Activated CD8-positive, alpha-beta memory T cell treated with anti-CD3 and anti-CD28 coated beads, Interleukin-2, amount 50 U/mL, for 24 hours (primary cell): ENCODE measurements around the gene PRSS8.
A peak's percentile ranks its signal among the peaks of the same experiment; 100 is the strongest.
"Not testable (repeated sequence)": the region's sequence is repeated elsewhere in the genome, so short reads cannot be mapped to it uniquely, and the experiment has no call there.

Experiments
- DNase-seq: peaks from one replicate; pipeline ENCODE4 v3.0.0-alpha.2; 2020; ENCODE audit errors: extremely low read depth

Gene PRSS8

DNA sequence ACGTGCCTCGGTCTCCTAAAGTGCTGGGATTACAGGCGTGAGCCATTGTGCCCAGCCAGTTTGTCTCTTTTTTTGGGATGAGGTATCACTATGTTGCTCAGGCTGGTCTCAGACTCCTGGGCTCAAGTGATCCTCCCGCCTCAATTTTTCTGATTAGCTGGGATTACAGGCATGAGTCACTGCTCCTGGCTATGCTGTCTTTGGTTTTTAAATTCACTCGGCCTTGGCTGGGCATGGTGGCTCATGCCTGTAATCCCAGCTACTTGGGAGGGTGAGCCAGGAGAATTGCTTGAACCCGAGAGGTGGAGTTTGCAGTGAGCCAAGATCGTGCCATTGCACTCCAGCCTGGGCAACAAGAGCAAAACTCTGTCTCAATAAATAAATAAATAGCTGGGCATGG lies 8.9 kb upstream of the PRSS8 start:
- not testable (repeated sequence) for DNase-seq

DNA sequence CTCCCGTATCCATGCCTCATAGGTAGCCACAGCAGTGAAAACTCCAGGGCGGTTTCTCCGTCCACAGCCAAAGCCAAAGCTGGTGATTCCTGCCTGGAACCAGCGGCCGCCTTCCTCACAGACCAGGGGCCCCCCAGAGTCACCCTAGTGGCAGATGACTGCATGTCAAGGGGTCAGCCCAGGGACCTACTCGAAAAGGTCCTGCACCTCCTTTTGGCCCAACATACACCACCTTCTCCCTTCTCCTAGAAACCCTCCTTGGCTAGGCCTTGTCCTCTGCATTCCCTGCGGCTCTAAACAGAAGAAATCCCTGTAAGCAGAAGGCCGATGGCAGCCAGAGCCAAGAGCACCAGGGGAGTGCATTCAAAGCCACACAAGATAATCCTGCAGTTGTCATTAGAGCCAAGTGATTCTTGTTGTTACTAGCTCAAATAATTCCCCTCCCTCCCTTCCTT lies 8.2 kb upstream of the PRSS8 start:
- no peak for DNase-seq

DNA sequence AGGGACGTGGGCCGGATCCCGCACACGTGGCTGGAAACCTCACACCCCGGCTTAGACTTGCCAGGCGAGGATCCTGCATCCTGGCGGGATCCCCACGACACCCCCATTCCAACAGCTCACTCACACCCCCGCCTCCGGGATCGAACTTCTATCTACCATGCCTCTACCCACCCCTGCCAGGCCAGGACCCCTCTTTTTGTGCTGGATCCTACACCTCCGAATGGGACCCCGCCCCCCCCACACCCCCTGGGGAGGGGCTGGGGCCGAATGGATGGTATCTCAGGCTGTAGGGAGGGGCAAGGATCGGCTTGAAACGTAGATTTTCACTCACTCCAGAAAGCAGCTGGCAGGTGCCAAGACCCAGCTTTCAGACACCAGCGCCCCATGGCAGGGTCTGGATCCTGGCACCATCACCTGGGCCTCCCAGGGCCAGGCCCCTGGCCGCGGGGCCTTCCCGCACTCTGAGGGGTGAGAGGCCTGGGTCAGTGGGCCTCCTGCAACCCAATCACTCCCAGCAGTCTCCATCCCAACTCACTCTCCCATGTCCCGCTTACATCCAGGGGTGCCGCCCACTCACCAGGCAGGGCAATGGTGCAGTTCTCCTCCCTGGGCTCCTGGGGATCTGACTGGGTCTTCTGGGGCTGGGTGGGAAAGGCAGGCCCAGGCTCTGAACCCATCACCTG lies 7.6 kb upstream of the PRSS8 start:
- DNase-seq = no peak

DNA sequence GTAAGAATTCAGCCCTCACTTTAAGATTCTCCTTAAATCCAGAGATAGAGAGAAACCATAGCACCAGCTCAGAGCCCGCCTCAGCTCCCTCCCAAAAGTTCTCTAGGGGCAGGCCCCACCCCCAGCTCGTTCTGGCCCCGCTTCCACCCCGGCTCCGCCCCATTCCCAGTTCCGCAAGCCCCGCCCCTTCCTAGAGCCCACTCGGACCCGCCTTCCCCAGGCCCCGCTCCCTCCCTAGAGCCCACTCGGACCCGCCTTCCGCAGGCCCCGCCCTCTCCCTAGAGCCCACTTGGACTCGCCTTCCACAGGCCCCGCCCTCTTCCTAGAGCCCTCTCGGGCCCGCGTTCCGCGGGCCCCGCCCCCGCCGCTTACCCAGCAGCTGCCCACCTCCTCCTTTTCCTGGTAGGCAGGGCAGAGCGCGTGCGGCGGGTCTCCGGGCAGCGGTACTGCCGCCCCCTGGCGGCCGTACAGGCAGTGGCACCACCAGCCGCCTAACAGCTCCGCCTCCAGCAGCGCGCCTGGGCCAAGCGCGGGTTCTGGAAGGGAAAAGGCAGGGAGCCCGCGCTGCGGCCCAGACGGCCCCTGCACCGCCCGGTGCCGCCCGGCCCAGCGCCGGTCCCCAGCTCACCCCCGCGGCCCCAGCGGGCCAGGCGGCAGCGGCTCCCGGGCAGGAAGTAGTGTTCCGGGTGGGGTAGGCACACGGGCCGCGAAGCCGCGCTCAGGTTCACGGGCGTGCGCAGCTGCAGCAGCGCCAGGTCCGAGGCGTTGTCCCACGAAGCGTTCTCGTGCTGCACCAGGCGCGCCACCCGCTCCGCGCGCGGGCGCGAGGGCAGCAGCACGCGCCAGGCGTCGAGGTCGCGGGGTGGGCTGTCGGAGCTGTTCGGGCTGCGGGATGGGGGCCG lies 6.8 kb upstream of the PRSS8 start:
- peak; percentile 93 for DNase-seq

DNA sequence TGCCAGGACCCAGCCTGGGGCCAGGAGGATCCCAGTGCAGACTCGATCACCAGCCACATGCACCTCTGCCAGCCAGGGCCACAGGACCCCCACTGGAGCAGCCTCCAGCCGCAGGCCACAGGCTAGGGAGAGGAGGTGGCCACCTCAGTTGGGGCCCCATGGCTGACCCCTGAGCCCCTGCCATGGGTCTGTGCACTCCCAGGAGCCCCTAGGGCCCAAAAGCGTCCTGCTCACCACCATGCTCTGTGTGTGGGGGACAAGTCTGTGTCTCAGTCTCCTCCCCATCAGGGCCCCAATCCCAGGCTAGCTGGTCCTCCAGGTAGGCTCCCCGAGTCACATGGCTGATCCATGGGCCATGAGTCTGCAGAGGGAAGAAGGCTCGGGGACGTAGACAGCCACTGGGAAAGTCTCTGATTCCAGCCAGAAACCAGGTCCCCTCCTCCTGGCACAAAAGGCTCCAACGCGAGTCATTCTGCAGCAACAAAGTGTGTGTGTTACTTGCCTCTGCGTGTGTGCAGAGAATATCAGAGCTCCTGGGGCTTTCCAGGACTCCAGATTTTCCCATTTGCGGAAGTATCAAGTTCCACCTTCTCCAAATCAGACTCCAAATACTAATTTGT lies 6.1 kb upstream of the PRSS8 start:
- no peak for DNase-seq

DNA sequence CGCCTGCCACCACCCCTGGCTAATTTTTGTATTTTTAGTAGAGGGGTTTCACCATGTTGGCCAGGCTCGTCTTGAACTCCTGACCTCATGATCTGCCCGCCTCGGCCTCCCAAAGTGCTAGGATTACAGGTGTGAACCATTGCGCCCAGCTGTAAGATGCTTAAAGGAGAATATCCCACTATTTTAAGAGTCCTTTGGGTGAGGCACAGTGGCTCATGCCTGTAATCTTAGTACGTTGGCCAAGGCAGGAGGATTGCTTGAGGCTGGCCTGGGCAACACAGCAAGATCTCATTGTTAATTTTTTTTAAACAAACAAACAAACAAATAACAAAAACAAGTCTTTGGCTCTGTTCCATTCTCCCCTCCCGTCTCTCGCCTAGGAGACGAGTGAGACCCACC lies 5.5 kb upstream of the PRSS8 start:
- DNase-seq = not testable (repeated sequence)

DNA sequence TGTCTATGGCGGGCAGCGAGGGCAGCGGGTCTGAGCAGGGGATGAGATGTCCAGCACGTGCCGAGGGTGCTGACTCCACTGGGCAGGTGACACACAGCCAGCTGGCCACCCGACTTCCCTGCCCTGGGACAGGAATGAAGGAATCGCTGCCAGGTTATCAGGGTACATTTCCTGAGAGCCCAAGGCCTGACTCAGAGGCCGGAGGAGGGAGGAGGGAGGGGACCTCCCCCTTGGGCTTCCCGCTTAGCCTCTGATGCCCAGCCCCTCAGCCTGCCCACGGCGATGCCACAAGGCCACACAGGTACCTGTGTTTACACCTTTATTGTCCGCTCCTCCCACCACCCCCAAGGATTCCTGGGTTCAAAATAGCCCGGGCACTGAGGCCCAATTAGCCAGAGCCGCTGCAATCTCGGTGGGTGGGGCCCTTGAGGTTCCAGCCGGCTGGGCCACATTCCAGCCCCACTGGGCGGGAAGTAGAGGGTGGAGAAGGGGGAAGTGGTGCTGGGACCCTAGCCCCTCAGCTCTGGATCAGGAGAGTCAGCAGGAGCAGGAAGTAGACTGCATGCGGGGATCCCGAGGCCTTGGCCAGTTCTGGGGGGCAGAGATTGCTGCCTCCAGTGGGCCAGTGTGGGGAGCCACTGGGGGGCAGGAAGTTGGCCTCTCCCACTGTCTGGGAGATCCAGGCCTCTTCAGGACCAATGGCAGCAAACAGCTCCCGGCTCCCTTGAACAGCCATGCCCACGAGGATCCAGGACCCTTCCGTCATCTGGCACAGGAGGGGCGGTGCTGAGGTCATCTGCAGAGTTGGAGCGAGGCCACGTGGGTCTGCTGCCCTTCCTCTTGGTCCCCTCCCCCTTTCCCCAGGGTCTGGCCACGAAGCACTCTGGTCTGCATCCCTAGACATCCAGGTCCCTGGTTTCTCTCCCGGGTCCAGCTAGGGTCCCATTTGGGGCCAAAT lies 3.4 kb upstream of the PRSS8 start:
- no peak for DNase-seq

DNA sequence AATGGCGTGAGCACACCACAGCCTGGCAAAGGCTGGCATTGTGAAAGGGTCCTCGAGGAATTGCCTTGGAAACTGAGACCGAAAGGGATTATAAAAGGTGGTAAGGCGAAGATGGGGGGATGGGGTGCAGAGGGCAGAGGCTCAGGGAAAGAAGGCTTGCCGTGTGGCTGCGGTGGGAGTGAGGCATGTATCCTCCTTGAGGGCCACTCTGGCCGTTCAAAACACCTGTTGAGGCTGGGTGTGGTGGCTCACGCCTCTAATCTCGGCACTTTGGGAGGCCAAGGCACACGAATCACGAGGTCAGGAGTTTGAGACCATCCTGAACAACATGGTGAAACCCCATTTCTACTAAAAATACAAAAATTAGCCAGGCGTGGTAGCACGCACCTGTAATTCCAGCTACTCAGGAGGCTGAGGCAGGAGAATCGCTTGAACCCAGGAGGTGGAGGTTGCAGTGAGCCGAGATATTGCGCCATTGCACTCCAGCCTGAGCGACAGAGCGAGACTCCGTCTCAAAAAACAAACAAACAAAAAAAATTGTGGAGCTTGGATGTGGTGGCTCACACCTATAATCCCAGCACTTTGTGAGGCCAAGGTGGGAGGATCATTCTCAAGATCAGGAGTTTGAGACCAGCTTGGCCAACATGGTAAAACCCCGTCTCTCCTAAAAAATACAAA lies 1.4 kb upstream of the PRSS8 start:
- DNase-seq = not testable (repeated sequence)

DNA sequence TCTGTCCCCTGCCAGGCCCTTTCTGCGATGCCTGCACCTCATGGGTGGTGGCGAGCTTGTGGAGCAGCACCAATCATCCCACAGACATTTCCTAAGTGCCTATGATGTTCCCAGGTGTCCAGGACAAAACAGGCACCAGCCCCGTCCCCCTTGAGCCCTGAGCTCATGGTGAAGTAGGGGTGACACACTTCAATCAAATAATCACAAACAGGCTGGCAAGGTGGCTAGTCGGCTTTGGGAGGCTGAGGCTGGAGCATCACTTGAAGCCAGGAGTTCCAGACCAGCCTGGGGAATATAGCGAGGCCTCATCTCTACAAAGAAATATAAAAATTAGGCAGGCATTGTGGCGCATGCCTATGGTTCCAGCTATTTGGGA lies 748 bp upstream of the PRSS8 start:
- DNase-seq = no peak

DNA sequence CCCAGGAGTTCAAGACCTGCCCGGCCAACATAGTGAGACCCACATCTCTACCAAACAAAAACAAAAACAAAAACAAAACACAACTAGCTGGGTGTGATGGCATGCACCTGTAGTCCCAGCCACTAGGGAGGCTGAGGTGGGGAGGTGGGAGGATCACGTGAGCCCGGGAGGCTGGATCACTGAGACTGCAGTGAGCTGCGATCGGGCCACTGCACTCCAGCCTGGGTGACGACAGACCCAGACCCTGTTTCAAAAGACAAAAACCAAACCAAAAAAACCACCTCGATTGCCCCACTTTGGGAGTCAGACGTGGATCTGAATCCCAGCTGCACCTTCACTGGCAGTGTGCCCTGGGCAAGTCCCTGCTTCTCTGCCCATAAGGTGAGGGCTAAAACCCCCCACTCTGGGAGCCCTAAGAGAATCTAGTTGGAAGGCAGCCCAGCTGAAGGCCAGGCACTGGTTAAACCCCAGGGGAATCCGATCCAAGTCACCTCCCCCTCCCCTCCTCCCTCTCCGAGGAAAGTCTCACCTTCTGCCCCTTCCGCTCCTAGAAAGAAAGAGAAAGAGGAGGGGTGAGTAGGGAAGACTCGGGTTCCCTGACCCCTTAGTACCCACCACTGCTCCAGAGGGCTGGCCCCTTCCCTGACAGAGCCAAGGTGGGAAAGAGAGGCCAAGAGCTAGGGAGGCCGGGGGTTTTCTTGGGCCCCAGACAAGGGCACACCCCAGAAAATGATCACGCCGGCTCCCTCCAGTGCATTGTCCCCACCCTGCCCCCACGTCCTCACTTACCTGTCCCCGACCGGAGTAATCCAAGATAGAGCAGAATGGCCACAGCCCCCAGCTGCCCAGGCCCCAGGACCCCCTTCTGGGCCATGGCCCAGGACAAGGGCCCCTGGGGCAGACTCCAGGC lies 647 bp downstream of the PRSS8 start:
- DNase-seq = no peak

DNA sequence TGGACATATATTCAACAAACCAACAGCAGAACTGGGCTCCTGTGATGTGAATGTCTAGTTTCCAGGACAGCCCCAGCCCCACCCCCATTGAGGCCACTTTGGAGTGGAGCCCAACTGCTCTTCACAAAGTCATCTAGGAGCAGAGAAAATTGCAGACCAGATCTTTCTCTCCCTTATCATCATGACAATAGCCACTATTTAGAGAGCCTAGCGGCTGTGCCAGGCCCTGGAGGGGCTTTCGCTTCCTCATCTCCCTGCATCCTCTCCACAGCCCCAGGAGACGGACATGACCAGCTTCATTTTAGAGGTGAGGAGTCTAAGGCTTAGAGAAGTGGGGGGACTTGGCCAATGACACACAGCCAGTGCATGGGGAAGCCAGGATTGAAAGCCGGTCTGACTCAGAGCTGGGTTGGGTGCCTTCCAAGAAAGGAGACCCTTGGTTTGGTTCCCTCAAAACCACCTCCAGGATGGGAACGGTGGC lies 1.4 kb downstream of the PRSS8 start:
- no peak for DNase-seq

DNA sequence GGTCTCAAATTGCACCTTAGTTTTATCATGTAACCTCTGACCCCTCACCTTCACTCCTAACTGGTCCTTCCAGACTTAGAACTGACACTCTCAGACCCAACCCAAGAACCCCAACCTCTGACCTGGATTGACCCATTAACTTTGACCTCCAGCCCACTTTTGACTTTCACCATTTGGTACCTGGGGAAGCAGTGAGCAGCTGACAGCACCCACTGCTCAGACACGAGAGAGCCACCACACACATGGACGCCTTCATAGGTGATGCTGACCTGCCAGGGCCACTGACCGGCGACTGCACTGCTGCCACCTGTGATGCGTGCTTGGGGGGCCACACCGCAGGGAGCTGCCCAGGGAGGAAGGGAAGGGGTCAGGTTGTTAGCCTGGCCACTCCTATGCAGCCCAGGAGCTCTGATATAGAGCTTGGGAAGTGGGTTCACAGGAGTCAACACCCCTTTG lies 2.5 kb downstream of the PRSS8 start:
- DNase-seq = no peak

DNA sequence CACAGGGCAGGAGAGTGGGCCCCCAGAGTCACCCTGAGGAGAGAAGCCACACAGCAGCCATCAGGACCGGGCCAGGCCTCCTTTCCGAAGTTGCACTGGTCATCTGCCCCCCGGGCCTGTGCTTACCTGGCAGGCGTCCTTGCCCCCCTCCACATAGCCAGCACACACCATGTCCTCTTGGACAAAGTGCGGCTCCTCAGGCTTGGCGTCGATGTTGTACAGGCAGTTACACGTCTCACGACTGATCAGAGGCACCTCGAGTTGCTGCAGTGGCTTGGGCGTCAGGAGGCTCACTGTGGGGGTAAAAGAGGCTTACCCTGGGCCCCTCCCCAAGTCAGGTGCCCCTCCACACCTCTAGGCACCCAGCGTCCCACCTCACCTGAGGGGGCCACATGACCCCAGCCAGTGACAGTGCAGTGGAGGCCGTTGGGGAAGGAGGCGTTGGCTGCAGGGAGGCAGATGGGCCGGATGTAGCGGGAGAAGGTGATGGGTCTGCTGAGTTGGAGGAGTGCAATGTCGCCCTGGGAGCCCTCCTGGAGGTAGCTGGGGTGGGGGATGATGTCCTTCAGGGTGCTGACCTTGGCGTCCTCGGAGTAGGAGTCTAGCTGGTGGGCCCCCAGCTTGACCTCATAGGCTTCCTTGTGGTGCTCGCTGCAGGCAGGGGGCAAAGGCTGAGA lies 3.1 kb downstream of the PRSS8 start:
- DNase-seq = no peak

DNA sequence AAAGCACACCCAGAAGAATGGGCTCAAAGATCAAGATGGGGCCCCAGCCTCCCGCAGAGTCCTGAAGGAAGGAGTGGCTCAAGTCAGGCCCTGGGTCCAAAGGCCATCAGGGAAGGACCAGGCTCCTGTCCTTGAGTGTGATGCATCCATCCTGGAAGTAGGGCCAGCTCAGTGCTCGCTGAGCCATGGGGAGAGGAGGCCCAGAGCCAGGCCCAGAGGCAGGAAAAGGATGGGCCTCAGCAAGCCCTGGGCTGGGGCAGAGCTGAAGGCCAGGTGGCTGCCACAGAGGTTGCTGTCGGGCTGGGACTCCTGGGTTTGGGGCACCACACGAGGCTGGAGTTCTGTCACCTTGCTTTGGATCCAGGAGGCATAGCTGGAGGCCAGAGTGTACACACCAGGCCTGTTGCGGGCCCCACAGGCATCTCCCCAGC lies 3.7 kb downstream of the PRSS8 start:
- DNase-seq = no peak

DNA sequence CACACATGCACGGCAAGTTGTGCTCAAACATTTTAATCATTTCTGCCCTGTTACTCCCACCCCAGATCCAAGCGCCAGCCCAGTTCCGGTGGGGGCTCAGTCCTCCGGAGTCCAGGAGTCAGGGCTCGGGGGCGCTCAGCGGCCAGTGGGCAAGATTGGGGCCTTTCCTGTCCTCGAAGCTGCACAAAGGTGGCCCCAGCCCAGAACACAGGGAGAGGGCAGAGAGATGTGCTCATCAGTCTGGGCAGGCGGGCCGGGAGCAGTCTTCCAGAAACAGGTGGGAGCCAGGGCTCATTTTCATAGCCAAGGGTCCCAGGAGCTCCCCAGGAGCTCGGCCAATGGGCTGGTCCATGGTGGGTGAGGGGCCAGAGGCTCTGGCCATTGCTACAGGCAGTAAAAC lies 4.1 kb downstream of the PRSS8 start:
- no peak for DNase-seq

DNA sequence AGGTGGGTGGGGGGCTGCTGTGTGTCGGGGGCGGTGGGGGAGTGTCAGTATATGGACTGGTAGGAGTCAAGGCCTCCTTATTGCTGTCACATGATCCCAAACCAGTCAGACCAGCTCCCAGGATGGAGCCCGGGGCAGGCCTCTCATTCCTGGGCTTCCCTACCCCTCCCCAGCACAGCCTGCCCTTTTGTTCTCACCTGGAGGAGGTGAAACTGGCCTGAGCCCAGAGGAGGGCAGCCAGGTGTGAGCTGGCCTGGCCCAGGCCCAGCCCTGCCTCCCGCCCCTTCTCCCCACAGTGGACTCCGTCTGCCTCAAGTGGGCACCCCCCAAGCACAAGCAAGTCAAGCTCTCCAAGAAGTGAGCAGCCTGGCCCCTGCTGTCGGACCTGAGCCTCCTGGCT lies 4.6 kb downstream of the PRSS8 start:
- no peak for DNase-seq

DNA sequence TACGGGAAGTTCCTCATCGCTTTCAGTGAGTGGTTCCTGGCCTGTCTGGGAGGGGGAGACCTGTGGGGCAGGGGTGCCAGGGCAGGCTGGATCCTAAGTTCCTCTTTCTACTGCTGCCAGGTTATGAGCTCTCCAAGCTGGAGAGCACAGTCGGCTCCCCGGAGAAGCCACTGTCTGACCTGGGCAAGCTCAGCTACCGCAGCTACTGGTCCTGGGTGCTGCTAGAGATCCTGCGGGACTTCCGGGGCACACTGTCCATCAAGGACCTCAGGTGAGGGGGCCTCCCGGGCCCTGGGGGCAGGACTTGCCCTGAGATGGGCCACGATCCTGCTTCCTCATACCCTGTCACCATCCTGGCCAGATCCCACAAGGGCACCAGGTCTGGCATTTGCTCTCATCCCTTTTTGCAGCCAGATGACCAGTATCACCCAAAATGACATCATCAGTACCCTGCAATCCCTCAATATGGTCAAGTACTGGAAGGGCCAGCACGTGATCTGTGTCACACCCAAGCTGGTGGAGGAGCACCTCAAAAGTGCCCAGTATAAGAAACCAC lies 5.1 kb downstream of the PRSS8 start:
- DNase-seq = no peak

DNA sequence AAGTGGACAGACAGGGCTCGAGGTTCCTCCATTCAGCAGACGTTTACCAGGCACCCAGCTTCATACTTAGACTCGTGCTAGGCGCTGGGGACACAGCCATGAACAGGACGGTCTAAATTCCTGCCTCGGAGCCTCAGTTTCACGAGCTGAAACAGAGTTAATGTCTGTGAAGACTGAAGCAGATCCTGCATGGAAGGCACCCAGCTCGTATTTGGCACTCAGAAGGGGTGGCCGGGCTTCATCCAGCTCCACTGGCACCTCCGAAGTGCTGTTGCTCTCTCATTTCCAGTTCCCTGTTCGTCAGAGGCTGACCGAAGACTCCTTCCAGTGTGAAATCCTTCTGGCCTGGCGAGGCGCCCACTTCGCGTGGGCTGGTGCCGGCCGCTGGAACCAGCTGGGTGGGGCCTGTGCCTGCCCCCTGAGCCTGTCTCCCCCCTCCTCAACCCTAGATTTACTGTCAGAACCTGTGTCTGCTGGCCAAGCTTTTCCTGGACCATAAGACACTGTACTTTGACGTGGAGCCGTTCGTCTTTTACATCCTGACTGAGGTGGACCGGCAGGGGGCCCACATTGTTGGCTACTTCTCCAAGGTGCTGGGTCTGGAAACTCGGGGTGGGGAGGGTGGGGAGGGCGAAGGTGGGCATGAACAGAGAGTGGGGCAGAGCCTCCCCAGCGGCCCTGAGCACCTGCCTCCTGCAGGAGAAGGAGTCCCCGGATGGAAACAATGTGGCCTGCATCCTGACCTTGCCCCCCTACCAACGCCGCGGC lies 5.8 kb downstream of the PRSS8 start:
- no peak for DNase-seq
